ENCODE results near the gene KRT85. TPM values are rescaled to one million over a fixed set of nuclear protein-coding genes. Genes with fewer than 3 reads are reported as not detected.

KRT85 gene
- total RNA-seq, 2 experiments from 2014 or later: not detected

DNA sequence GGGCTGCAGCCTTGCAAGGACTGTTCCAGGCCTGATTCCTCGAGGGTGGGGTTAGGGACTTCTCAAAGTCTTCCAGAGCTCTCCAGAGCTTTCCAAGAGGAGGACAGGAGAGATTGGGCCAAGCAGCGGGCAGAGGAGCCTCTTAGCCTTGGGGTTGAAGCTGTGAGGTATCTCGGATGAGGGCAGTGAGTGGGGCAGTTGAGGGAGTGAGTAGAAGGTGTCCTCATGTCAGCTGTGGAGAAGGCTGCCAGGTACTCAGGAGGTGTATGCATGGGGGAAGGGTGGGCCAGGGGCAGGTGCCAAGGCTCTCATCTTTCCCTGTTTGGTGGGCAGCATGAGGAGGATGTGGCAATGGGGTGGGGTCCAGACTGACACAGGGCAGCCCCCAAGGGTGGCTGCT, 53.8 kb downstream of the KRT85 start:
- CTCF ChIA-PET: interaction anchor here (0.8 kb wide), 1 partner anchor 13 kb away, joined by 3 read pairs; no protein-coding TSS in a partner anchor
- Histone ChIP-seq H3K36me3 (ENCODE audit: insufficient read depth, low read length) (no peaks in the 10 kb centered on the region), H3K27ac (ENCODE audit: low read depth in 1 of 2, low read length in 2 of 2) (no peak overlapping the region), H3K9me3 (ENCODE audit: control insufficient read depth in 1 of 2, insufficient read depth in 1 of 2, low read length in 2 of 2) (no peaks in the 10 kb centered on the region), H3K4me3 (ENCODE audit: low read length) (no peak overlapping the region), H3K4me1 (ENCODE audit: insufficient read depth, low read length) (peaks cover 2% of the 10 kb centered on the region), H3K27me3 (ENCODE audit: control insufficient read depth in 1 of 2, insufficient read depth in 2 of 2, low read length in 2 of 2) (peaks cover 27 to 43% of the 10 kb centered on the region in 2 experiments)
- no peaks in the 10 kb centered on the region for H3K36me3 Mint-ChIP-seq (ENCODE audit: low read depth)
- H3K9me3 Mint-ChIP-seq: no peaks in the 10 kb centered on the region
- DNase-seq: no peak
- H3K27ac Mint-ChIP-seq: no peak overlapping the region
- ATAC-seq (ENCODE audit: poor library complexity): no peak
- no peak overlapping the region for H3K4me3 Mint-ChIP-seq
- H3K27me3 Mint-ChIP-seq: peaks cover 61% of the 10 kb centered on the region
- TF ChIP-seq, protein P1, sequence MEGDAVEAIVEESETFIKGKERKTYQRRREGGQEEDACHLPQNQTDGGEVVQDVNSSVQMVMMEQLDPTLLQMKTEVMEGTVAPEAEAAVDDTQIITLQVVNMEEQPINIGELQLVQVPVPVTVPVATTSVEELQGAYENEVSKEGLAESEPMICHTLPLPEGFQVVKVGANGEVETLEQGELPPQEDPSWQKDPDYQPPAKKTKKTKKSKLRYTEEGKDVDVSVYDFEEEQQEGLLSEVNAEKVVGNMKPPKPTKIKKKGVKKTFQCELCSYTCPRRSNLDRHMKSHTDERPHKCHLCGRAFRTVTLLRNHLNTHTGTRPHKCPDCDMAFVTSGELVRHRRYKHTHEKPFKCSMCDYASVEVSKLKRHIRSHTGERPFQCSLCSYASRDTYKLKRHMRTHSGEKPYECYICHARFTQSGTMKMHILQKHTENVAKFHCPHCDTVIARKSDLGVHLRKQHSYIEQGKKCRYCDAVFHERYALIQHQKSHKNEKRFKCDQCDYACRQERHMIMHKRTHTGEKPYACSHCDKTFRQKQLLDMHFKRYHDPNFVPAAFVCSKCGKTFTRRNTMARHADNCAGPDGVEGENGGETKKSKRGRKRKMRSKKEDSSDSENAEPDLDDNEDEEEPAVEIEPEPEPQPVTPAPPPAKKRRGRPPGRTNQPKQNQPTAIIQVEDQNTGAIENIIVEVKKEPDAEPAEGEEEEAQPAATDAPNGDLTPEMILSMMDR (IDR thresholded peaks at IDR 0.05): no peak
- no peaks in the 10 kb centered on the region for H3K4me1 Mint-ChIP-seq (ENCODE audit: low read depth)
- POLR2A ChIA-PET: no interaction called here
- intact Hi-C loops (cut with DNase I, micrococcal nuclease): no loop called here

DNA sequence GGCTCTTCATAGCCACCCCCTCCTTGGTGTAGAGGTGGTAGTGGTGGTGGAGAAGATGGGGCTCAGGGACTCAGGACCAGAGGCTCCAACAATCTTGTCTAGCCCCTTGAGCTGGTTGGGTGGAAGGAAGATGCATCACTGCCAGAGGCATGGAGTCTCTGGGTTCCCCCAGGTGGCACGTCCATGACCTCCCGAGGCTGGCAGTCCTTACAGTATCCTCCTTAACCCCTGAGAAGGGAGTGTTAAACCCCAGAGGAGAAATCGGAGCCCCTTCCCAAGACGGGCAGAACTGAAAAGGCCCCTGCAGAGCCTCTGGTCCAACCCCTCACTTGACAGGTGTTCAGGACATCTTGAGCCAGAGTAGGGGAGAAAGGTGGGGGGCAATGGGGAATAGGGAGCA, 55.2 kb downstream of the KRT85 start:
- Mint-ChIP-seq H3K36me3 (ENCODE audit: low read depth) (no peaks in the 10 kb centered on the region), H3K4me1 (ENCODE audit: low read depth) (no peaks in the 10 kb centered on the region), H3K9me3 (no peaks in the 10 kb centered on the region), H3K27ac (no peak overlapping the region), H3K4me3 (no peak overlapping the region), H3K27me3 (peaks cover 72% of the 10 kb centered on the region)
- Histone ChIP-seq H3K9me3 (ENCODE audit: control insufficient read depth in 1 of 2, insufficient read depth in 1 of 2, low read length in 2 of 2) (no peaks in the 10 kb centered on the region), H3K27ac (ENCODE audit: low read depth in 1 of 2, low read length in 2 of 2) (no peak overlapping the region), H3K27me3 (ENCODE audit: control insufficient read depth in 1 of 2, insufficient read depth in 2 of 2, low read length in 2 of 2) (peaks cover 37 to 57% of the 10 kb centered on the region in 2 experiments), H3K4me3 (ENCODE audit: low read length) (no peak overlapping the region), H3K4me1 (ENCODE audit: insufficient read depth, low read length) (peaks cover 7% of the 10 kb centered on the region), H3K36me3 (ENCODE audit: insufficient read depth, low read length) (no peaks in the 10 kb centered on the region)
- TF ChIP-seq, protein P1 (IDR thresholded peaks at IDR 0.05): no peak
- ATAC-seq (ENCODE audit: poor library complexity): no peak
- peak in 1 of 14 experiments; percentile 11 for DNase-seq
- POLR2A ChIA-PET: interaction anchor here (0.6 kb wide), 1 partner anchor 926 kb away, joined by 4 read pairs; no protein-coding TSS in a partner anchor
- CTCF ChIA-PET: interaction anchor here (1.1 kb wide), 1 partner anchor 15 kb away, joined by 3 read pairs; no protein-coding TSS in a partner anchor
- intact Hi-C loops (cut with DNase I, micrococcal nuclease): no loop called here

DNA sequence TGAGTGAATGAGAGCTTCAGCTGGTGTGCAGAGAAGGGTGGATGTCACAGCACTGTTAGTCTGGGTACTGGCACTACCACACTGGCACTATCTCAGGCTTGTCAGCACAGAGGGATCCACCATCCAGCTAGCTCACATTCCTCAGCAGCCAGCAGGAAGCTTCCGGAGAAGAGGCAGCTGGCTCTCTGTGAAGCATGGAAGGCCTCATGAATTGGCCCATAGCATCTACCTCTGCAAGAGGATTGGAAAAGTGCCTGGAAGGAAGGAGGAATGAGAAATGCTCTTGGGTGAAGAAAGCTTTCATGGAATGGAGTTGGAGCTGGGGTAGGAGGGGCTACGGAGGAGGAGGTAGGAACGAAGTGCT, 56.0 kb downstream of the KRT85 start:
- Mint-ChIP-seq H3K27me3 (peaks cover 80% of the 10 kb centered on the region), H3K9me3 (no peaks in the 10 kb centered on the region), H3K36me3 (ENCODE audit: low read depth) (no peaks in the 10 kb centered on the region), H3K4me3 (no peak overlapping the region), H3K27ac (no peak overlapping the region), H3K4me1 (ENCODE audit: low read depth) (no peaks in the 10 kb centered on the region)
- intact Hi-C loops (cut with DNase I, micrococcal nuclease): no loop called here
- ATAC-seq (ENCODE audit: poor library complexity) (no peak), DNase-seq (peak in 1 of 14 experiments; percentile 10)
- peaks cover 7% of the 10 kb centered on the region for H3K4me1 ChIP-seq (ENCODE audit: insufficient read depth, low read length)
- H3K4me3 ChIP-seq (ENCODE audit: low read length): no peak overlapping the region
- H3K36me3 ChIP-seq (ENCODE audit: insufficient read depth, low read length): no peaks in the 10 kb centered on the region
- TF ChIP-seq, protein P1 (IDR thresholded peaks at IDR 0.05): no peak
- H3K27ac ChIP-seq (ENCODE audit: low read depth in 1 of 2, low read length in 2 of 2): no peak overlapping the region
- no peaks in the 10 kb centered on the region for H3K9me3 ChIP-seq (ENCODE audit: control insufficient read depth in 1 of 2, insufficient read depth in 1 of 2, low read length in 2 of 2)
- ChIA-PET POLR2A (interaction anchor here (1.1 kb wide), 1 partner anchor 44 kb away, joined by 3 read pairs; no protein-coding TSS in a partner anchor), CTCF (interaction anchor here (1.1 kb wide), 1 partner anchor 16 kb away, joined by 3 read pairs; no protein-coding TSS in a partner anchor)
- H3K27me3 ChIP-seq (ENCODE audit: control insufficient read depth in 1 of 2, insufficient read depth in 2 of 2, low read length in 2 of 2): peaks cover 41 to 61% of the 10 kb centered on the region in 2 experiments
